ENCODE results near the gene EMC8. TPM values are rescaled to one million over a fixed set of nuclear protein-coding genes. Genes with fewer than 3 reads are reported as not detected.

Gene EMC8
- total and polyA plus RNA-seq, 10 of the 15 experiments (the other 5 are each of a cell fraction or from before 2014, with no cell fraction given): 7.8 to 62.0 (median 33.5) TPM

DNA sequence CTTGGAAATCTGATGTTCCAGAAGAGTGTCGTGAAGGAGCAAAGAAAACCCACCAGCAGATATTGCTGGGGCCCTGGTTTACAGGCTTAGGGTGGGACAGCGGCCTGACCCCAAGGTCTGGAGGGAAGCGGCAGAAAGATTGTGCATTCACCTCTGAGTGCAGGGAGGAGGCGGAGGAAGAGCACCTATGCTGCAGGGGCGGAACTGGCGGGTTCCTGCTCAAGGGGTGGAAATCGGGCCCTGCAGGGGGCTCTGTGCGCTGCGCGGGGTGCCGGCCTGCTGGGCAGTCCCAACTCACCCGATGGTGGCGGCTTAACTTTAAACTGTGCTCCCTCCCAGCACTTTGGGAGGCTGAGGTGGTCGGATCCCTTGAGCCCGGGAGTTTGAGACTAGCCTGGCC lies 47.7 kb upstream of the EMC8 start (continued):
- TF ChIP-seq ZBTB40 (IDR thresholded peaks at IDR 0.05; ENCODE audit: borderline replicate concordance) (no peak), ZNF687 (IDR thresholded peaks at IDR 0.05) (no peak), MTA2 (IDR thresholded peaks at IDR 0.05; ENCODE audit: low read depth) (no peak), CEBPB (IDR thresholded peaks at IDR 0.05; ENCODE audit: borderline replicate concordance in 1 of 2, low read depth in 2 of 2, low read length in 2 of 2) (no peak), RFX5 (IDR thresholded peaks at IDR 0.05; ENCODE audit: low read depth, low read length) (no peak), IKZF2 (IDR thresholded peaks at IDR 0.05) (no peak), SMAD5 (IDR thresholded peaks at IDR 0.05; ENCODE audit: low read depth) (no peak), NFXL1 (IDR thresholded peaks at IDR 0.05; ENCODE audit: borderline replicate concordance) (no peak), ZNF217 (IDR thresholded peaks at IDR 0.05) (no peak)

Data from GM12878 (cell line).